ENCODE results near the gene SSBP1.
"Not testable (repeated sequence)": the region's sequence is repeated elsewhere in the genome, so short reads cannot be mapped to it uniquely, and the experiment has no call there.

The SSBP1 gene

DNA sequence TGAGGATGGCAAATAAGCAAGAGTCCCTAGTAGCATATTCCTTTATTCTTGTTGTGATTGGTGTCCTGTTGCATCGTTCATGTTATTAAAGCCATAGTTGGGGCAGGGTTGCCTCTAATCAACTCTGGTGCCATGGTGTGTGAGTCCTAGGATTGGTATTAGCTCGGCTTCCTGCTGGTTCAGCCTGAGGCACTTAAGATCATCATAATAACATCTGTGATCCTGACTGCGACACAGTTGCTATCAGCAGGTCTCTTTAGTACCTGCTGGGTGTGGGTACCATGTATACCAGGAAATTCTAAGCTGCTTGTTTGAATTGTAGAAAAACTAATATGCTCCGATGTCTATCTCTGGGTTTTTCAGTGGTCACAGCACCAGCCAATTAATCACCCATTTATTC, 28.4 kb upstream of the SSBP1 start:
- DNase-seq (ENCODE audit: low spot score): no peak

- no peak for DNase-seq (ENCODE audit: low spot score)
Measured at GRCh38 chr7:141710301-141710700, 27.9 kb upstream of the SSBP1 start.

DNA sequence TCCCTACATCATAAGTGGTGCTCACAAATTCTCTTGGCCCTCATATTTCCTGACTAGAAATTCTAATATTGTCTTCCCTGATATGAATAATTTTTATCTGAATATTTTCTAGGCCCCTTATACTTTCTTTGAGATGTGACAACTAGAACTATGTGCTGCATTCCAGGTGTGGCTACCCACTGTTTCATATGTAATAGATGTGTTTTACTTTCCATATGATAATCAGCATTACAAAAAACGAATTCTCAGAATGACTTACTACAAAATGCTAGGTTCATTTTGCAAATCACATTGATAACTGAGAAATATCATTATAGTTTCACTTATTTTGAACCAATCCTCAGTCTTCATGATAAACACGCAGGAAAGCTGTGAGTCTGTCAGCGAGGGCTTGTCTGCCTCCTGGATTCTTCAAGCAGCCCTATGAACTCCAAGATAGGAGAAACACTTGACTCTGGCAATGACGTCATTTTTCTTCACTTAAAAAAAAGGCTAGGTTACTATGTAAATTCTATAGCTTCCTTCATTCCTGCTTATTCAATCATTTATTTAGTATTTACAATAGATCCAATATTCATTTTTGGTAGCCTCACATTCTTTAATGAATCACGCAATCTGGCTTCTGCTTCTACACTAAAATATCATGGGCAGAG, 25.4 kb upstream of the SSBP1 start:
- no peak for DNase-seq (ENCODE audit: low spot score)

GRCh38 chr7:141713890-141714289, 24.3 kb upstream of the SSBP1 start:
- no peak for DNase-seq (ENCODE audit: low spot score)

- DNase-seq (ENCODE audit: low spot score): no peak
Measured at GRCh38 chr7:141714571-141714970, 23.6 kb upstream of the SSBP1 start.

DNA sequence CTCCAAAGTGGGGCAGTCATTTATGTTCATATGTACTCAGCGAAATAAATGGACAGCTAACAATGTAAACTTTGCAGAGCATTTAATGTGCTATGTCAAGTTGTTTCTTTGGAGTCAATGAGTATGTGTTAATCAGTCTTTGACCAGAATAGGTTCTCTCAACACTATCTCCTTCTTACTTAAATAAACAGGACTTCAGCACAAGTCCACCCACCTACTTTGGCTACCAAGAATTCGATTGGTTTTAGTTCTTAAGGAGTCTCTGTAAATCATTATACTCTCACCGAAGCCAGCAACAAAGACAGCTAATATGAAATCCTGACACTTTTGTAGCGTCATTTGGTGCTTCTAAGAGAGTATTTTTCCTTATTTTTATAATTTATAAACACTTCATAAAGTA, 23.1 kb upstream of the SSBP1 start:
- DNase-seq (ENCODE audit: low spot score): no peak

DNA sequence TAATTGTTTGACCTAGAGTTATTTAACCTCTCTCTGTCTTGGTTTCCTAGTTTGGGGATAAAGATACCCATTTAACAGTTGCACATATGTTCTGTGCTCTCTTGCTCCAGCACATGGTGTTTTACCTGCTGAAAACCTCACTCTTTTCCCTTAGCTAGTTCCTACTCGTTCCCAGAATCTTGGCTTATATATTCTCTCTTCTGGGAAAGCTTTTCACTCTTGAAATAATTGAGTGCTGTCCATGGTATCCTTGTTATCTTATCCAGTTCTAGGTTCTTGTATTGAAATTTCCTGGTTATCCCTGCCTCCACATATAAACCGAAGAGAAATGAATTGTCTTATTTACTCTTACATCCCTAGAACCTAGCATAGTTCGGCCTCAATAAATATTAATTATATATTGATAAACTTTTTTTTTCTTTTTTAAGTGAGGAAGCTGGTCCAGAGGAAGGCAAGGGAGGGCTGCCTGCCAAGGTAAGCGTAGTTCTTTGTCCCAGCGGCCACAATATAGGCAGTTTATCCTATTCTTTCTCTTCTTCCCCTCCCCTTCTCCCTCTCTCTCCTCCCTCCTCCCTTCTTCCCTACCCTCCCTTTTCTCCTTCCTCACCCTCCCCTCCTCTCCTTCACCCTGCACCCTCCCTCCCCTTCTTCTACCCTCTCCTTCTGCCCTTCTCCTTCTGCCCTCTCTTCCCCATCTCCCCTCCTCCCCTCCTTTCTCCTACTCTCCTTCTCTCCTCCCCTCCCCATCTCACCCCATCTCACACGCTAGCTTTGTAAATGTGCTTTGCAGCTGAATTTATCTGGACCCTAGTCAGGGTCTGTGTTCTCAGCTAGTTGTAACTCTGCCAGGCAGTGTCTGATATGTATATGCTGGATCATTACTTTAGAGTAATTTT, 22.1 kb upstream of the SSBP1 start:
- DNase-seq (ENCODE audit: low spot score): no peak

DNA sequence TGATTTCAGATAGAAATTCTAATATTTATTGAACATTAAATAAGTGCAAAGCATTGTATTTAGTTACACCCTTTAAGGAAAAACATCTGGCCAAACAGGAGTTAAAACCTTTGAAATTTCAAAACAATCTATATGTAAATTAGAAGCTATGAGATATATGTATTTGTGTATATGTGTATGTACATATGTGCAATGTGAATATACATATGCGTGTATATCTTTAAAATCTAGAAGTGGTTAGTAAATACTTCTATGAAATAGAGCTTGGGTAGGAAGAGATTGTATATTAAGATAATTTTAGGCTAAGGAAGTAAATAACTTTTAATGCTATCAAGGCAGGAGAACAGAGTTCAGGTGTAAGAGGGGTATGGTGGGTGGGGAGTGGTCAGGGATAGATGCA, 20.7 kb upstream of the SSBP1 start:
- no peak for DNase-seq (ENCODE audit: low spot score)

GRCh38 chr7:141722529-141722928, 15.6 kb upstream of the SSBP1 start:
- DNase-seq (ENCODE audit: low spot score): no peak

DNA sequence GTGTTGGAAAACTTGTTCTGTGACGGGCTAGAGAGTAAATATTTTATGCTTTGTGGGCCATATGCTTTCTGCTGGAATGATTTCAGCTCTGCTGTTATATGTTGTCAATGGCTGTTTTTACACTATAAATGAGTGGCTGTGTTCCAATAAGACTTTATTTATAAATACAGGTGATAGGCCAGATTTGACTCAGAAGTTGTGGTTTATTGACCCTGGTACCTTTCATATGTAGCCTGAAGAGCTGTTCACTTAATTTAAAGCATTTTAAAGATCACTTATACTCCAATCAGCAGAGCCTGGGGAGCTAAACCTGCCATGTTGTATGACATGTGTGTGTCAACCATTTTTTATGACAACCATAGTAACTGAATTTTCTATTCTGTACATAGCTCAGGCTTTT, 9.1 kb upstream of the SSBP1 start:
- DNase-seq (ENCODE audit: low spot score): no peak

- DNase-seq (ENCODE audit: low spot score): no peak
Measured at GRCh38 chr7:141731476-141732149, 6.5 kb upstream of the SSBP1 start.

DNA sequence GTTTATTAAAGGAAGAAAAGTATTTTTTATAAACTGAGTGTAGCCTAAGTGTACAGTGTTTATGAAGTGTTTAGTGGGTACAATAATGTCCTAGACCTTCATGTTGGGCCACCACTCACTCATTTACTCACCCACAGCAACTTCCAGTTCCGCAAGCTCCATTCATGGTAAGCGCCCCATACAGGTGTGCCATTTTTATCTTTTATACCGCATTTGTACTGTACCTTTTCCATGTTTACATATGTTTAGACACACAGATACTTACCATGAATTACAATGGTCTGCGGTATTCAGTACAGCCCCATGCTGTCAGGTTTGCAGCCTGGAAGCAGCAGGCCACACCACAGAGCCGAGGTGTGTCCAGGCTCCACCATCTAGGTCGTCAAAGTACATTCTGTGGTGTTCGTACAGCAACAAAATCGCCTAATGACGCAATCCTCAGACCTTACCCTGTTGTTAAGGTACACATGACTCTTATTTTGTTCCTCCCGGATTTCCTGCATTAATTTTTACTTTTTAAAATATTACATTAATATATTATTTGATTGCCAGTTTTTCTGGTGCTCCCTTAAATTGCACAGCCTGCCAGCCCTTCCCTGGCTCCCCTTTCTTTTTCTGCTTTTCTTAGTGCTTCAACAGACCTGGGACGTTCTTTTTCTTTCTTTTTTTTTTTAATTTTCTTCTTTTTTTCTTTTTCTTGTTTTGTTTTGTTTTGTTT, 881 bp upstream of the SSBP1 start:
- DNase-seq (ENCODE audit: low spot score): peak; percentile 6

- no peak for DNase-seq (ENCODE audit: low spot score)
Measured at GRCh38 chr7:141738592-141739013, 445 bp downstream of the SSBP1 start.

DNA sequence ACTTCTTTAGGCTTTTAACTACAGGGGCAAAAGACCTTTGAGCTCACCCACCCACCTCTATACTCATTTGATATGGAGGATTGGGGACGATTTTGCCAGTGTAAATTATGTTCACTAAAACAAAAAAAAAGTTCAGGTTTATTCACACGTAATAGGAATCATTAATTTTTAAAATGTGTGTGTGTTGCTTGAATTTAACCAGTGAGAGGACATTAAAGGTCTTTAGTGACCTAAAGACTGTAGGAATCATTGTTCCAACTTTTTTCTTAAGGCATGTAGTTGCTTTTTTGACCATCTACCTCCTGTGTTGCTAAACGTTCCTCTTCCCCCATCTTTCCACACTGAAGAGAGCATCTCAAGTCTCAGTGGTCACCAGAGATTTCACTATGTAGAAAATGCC, 1.1 kb downstream of the SSBP1 start:
- no peak for DNase-seq (ENCODE audit: low spot score)

- no peak for DNase-seq (ENCODE audit: low spot score)
Measured at GRCh38 chr7:141742229-141742628, 4.1 kb downstream of the SSBP1 start.

DNA sequence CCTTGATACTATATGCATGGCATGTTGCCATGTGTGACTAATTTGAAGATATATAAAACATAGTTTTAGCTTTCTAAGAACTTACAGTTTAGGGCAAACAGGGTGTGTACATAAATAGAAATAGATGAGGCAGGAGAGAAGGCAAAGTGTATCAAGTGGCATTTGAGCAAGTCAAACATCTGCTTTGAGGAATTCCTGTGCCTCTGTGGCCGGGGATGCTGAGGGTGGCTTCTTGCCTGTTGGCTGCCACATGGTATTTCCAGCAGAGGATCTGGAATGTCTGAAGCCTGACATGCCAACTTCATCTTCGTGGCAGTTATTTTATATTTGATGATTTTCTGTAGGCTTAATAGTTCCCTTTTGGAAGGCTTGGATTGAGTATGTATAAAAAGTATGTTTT, 6.0 kb downstream of the SSBP1 start:
- no peak for DNase-seq (ENCODE audit: low spot score)

GRCh38 chr7:141748396-141748795, 10.2 kb downstream of the SSBP1 start:
- DNase-seq (ENCODE audit: low spot score): no peak

- not testable (repeated sequence) for DNase-seq (ENCODE audit: low spot score)
Measured at GRCh38 chr7:141751904-141752303, 13.7 kb downstream of the SSBP1 start.

DNA sequence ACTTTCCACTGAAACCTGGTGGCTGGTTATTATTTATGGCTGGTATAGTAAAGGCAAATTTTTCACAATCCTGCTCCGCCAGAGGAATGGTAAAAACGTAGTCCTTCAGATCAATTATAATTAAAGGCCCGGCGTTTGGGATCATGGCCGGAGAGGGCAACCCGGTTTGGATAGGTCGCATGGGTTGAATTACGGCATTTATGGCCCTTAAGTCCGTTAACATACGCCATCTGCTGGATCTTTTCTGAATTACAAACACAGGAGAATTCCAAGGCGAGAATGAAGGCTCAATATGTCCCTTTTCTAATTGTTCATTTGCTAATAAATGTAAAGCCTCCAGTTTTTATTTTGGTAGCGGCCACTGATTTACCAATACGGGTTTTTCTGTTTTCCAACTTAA, 14.5 kb downstream of the SSBP1 start:
- DNase-seq (ENCODE audit: low spot score): no peak

- peak; percentile 21 for DNase-seq (ENCODE audit: low spot score)
Measured at GRCh38 chr7:141754939-141755338, 16.8 kb downstream of the SSBP1 start.

GRCh38 chr7:141763797-141764196, 25.6 kb downstream of the SSBP1 start, which contains the start of gene TAS2R3:
TAS2R3 (plus strand) TSS chr7:141764097; CDS start chr7:141764159, 62 bp downstream.
- no peak for DNase-seq (ENCODE audit: low spot score)

DNA sequence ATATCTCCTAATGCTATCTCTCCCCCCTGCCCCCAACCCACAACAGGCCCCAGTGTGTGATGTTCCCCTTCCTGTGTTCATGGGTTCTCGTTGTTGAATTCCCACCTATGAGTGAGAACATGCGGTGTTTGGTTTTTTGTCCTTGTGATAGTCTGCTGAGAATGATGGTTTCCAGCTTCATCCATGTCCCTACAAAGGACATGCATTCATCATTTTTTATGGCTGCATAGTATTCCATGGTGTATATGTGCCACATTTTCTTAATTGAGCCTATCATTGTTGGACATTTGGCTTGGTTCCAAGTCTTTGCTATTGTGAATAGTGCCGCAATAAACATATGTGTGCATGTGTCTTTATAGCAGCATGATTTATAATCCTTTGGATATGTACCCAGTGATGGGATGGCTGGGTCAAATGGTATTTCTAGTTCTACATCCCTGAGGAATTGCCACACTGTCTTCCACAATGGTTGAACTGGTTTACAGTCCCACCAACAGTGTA, 32.0 kb downstream of the SSBP1 start:
- DNase-seq (ENCODE audit: low spot score): not testable (repeated sequence)

Data from CD4-positive, alpha-beta T cell treated with Interleukin-2 at 100 ng/mL for 4 hours (primary cell).